GM20431 (cell line): ENCODE results near the gene OVOL3.

ENCODE experiments used
- in situ Hi-C: fragments of 300-500 bp; cut with MseI, MboI; formaldehyde crosslinking; loops from one replicate; pipeline ENCODE4 v1.15.0; 2020; ENCODE audit warnings: low sequenced_read_pairs; ENCODE audit not compliant: unreplicated experiment

The OVOL3 gene

GRCh38 chr19:36152352-36153091 is 41.6 kb downstream of the OVOL3 start, which contains the start of gene COX7A1:
COX7A1 (minus strand) TSS chr19:36152447; CDS start chr19:36152407, 40 bp downstream.
- in situ Hi-C loops: no loop called here

DNA sequence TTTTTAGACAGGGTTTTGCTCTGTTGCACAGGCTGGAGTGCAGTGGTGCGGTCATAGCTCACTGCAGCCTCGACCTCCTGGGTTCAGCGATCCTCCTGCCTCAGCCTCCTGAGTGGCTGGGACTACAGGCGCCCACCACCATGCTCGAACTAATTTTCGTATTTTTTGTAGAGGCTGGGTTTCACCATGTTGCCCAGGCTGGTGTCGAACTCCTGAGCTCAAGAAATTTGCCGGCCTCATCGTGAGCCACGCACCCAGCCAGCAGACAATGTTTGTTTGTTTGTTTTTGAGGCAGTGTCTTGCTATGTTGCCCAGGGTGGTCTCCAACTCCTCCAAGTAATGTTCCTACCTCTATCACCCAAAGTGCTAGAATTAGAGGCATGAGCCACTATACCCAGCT is 42.2 kb downstream of the OVOL3 start:
- in situ Hi-C loops: no loop called here

GRCh38 chr19:36160821-36161596 is 50.1 kb downstream of the OVOL3 start:
- in situ Hi-C loops: no loop called here
